GM18907 (cell line): ENCODE results near the gene LRP2BP.

Experiments used
- ATAC-seq: cut with Tn5 transposase; IDR thresholded peaks from one replicate; pipeline ENCODE4 v1.9.1; 2021; ENCODE audit warnings: mild to moderate bottlenecking, moderate library complexity; ENCODE audit not compliant: unreplicated experiment

Gene LRP2BP

GRCh38 chr4:185395956-185396723 is 416 bp upstream of the LRP2BP start:
- peak; percentile 81 for ATAC-seq

GRCh38 chr4:185394568-185395237 is 1.0 kb downstream of the LRP2BP start:
- no peak for ATAC-seq

- ATAC-seq = no peak
Measured at GRCh38 chr4:185392156-185392555, 3.6 kb downstream of the LRP2BP start.

- no peak for ATAC-seq
Measured at GRCh38 chr4:185390941-185391340, 4.8 kb downstream of the LRP2BP start.

GRCh38 chr4:185387957-185388356 is 7.8 kb downstream of the LRP2BP start:
- no peak for ATAC-seq

GRCh38 chr4:185384930-185385331 is 10.8 kb downstream of the LRP2BP start:
- no peak for ATAC-seq

GRCh38 chr4:185384061-185384460 is 11.7 kb downstream of the LRP2BP start:
- no peak for ATAC-seq

- ATAC-seq = no peak
Measured at GRCh38 chr4:185383451-185383850, 12.3 kb downstream of the LRP2BP start.

- ATAC-seq = no peak
Measured at GRCh38 chr4:185382754-185383153, 13.0 kb downstream of the LRP2BP start.

- ATAC-seq = no peak
Measured at GRCh38 chr4:185381288-185382196, 14.2 kb downstream of the LRP2BP start.

- ATAC-seq = no peak
Measured at GRCh38 chr4:185380320-185380719, 15.4 kb downstream of the LRP2BP start.

GRCh38 chr4:185379326-185380295 is 16.1 kb downstream of the LRP2BP start:
- ATAC-seq = no peak

- ATAC-seq = no peak
Measured at GRCh38 chr4:185378264-185378663, 17.5 kb downstream of the LRP2BP start.

- no peak for ATAC-seq
Measured at GRCh38 chr4:185374573-185374972, 21.2 kb downstream of the LRP2BP start.

GRCh38 chr4:185374027-185374426 is 21.7 kb downstream of the LRP2BP start:
- ATAC-seq = no peak

GRCh38 chr4:185371702-185372101 is 24.0 kb downstream of the LRP2BP start:
- no peak for ATAC-seq

GRCh38 chr4:185370268-185370949 is 25.3 kb downstream of the LRP2BP start:
- no peak for ATAC-seq

- no peak for ATAC-seq
Measured at GRCh38 chr4:185369731-185370130, 26.0 kb downstream of the LRP2BP start.

GRCh38 chr4:185364886-185365285 is 30.8 kb downstream of the LRP2BP start:
- ATAC-seq = no peak

- ATAC-seq = no peak
Measured at GRCh38 chr4:185363251-185363650, 32.5 kb downstream of the LRP2BP start.
